ENCODE measurements around the gene C1QL2. TPM values are rescaled to one million over a fixed set of nuclear protein-coding genes. Genes with fewer than 3 reads are reported as not detected.

The C1QL2 gene
- total RNA-seq, 1 experiment from 2014 or later = 1.5 TPM

DNA sequence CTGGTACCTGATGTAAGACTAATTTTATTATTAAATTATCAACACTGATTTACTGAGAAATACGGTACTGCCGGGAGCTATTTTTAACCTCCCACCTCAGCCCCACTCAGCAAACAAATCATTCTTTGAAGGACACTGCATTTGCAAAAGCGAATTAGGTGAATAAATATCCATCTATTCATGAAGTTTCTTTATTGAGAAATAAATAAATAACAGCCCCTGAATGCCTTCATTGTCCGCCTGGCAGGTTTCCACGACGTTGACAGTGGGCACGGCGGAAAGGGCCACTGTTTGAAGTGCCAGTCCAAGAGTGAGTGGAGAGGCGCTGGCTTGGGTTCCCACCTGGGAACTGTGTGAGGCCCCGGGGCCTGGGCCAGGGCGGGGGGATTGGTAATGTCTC, 15.7 kb downstream of the C1QL2 start:
- Histone ChIP-seq H3K27me3 (replicated peaks; ENCODE audit: insufficient read depth, low read depth, low read length, poor library complexity) (peaks cover 34% of the 10 kb centered on the region), H3K36me3 (ENCODE audit: insufficient read depth, low read length, poor library complexity, severe bottlenecking) (no peaks in the 10 kb centered on the region), H3K27ac (ENCODE audit: low read depth, low read length, poor library complexity, severe bottlenecking) (no peak overlapping the region), H3K9me3 (ENCODE audit: low read depth, low read length, poor library complexity, severe bottlenecking) (no peaks in the 10 kb centered on the region), H3K4me1 (ENCODE audit: insufficient read depth, low read length, poor library complexity, severe bottlenecking) (no peaks in the 10 kb centered on the region), H3K4me3 (ENCODE audit: low read depth, low read length, poor library complexity, severe bottlenecking) (no peak overlapping the region)
- no peak for DNase-seq (ENCODE audit: low spot score)
- POLR2A ChIA-PET (ENCODE audit: low non-redundant PET) = no interaction called here
- no TSS peak for BruUV-seq (replicated peaks)
- no peak for TF ChIP-seq CTCF (conservative IDR thresholded peaks at IDR 0.05; ENCODE audit: low read depth, low read length)
- no peak for TF ChIP-seq EZH2 (IDR thresholded peaks at IDR 0.05; ENCODE audit: borderline replicate concordance, low read depth, low read length, poor library complexity, severe bottlenecking)
- CTCF ChIA-PET = no interaction called here
- intact Hi-C loops (cut with micrococcal nuclease; ENCODE audit: unreplicated experiment) = no loop called here

GRCh38 chr2:119137502-119137901, 21.0 kb downstream of the C1QL2 start:
- no peak for DNase-seq (ENCODE audit: low spot score)
- TF ChIP-seq CTCF (conservative IDR thresholded peaks at IDR 0.05; ENCODE audit: low read depth, low read length) (no peak), EZH2 (IDR thresholded peaks at IDR 0.05; ENCODE audit: borderline replicate concordance, low read depth, low read length, poor library complexity, severe bottlenecking) (no peak)
- CTCF ChIA-PET = no interaction called here
- intact Hi-C loops (cut with micrococcal nuclease; ENCODE audit: unreplicated experiment) = no loop called here
- Histone ChIP-seq H3K9me3 (ENCODE audit: low read depth, low read length, poor library complexity, severe bottlenecking) (no peaks in the 10 kb centered on the region), H3K36me3 (ENCODE audit: insufficient read depth, low read length, poor library complexity, severe bottlenecking) (no peaks in the 10 kb centered on the region), H3K4me3 (ENCODE audit: low read depth, low read length, poor library complexity, severe bottlenecking) (no peak overlapping the region), H3K27ac (ENCODE audit: low read depth, low read length, poor library complexity, severe bottlenecking) (no peak overlapping the region), H3K4me1 (ENCODE audit: insufficient read depth, low read length, poor library complexity, severe bottlenecking) (no peaks in the 10 kb centered on the region), H3K27me3 (replicated peaks; ENCODE audit: insufficient read depth, low read depth, low read length, poor library complexity) (peaks cover 64% of the 10 kb centered on the region)
- BruUV-seq (replicated peaks) = no TSS peak
- POLR2A ChIA-PET (ENCODE audit: low non-redundant PET) = interaction anchor here (0.6 kb wide), 1 partner anchor 283 kb away, joined by 3 read pairs; no protein-coding TSS in a partner anchor

DNA sequence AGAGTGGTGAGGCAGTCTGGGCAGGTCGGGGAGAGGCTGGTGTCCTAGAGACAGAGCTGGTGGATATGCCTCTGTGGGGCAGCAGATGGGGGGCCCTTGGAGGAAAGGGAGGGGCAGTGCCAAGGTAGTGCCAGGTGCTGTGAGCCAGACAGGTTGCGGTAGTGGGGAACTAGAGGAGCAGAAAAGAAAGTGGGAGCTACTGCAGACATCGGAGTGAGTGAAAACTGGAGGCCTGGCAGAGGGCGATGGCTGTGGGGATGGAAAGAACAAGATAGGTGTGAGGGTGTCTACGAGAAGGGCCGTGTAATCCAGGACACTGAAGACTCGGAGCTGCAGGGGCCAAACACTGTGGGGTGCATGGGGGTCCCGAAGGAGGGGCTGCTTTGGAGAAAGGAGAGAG, 21.7 kb downstream of the C1QL2 start:
- ChIA-PET POLR2A (ENCODE audit: low non-redundant PET) (no interaction called here), CTCF (no interaction called here)
- H3K9me3 ChIP-seq (ENCODE audit: low read depth, low read length, poor library complexity, severe bottlenecking) = no peaks in the 10 kb centered on the region
- H3K4me3 ChIP-seq (ENCODE audit: low read depth, low read length, poor library complexity, severe bottlenecking) = no peak overlapping the region
- H3K36me3 ChIP-seq (ENCODE audit: insufficient read depth, low read length, poor library complexity, severe bottlenecking) = no peaks in the 10 kb centered on the region
- H3K27ac ChIP-seq (ENCODE audit: low read depth, low read length, poor library complexity, severe bottlenecking) = no peak overlapping the region
- intact Hi-C loops (cut with micrococcal nuclease; ENCODE audit: unreplicated experiment) = no loop called here
- no TSS peak for BruUV-seq (replicated peaks)
- DNase-seq (ENCODE audit: low spot score) = no peak
- peaks cover 64% of the 10 kb centered on the region for H3K27me3 ChIP-seq (replicated peaks; ENCODE audit: insufficient read depth, low read depth, low read length, poor library complexity)
- TF ChIP-seq CTCF (conservative IDR thresholded peaks at IDR 0.05; ENCODE audit: low read depth, low read length) (no peak), EZH2 (IDR thresholded peaks at IDR 0.05; ENCODE audit: borderline replicate concordance, low read depth, low read length, poor library complexity, severe bottlenecking) (peak; percentile 23)
- no peaks in the 10 kb centered on the region for H3K4me1 ChIP-seq (ENCODE audit: insufficient read depth, low read length, poor library complexity, severe bottlenecking)

Data from A673 (cell line).